K562 (cell line): ENCODE results near the gene FAM184B. TPM values are rescaled to one million over a fixed set of nuclear protein-coding genes. Genes with fewer than 3 reads are reported as not detected.

Source experiments
- ARID1B ChIP-seq: fragments of 450-650 bp; IDR thresholded peaks from 2 replicates; pipeline ENCODE4 v1.6.1; 2016; ENCODE audit warnings: antibody characterized with exemption, mild to moderate bottlenecking, inconsistent platforms
- ASH1L ChIP-seq: fragments of 450-650 bp; IDR thresholded peaks from 2 replicates; pipeline ENCODE4 v1.6.1; 2018; ENCODE audit warnings: borderline replicate concordance, mild to moderate bottlenecking, low read depth; ENCODE audit not compliant: partially characterized antibody
- BRCA1 ChIP-seq, 2 experiments: fragments of 450-650 bp in 1 of 2; sonication (generic) in 1 of 2; formaldehyde crosslinking in 1 of 2; IDR thresholded peaks; 2 replicates each; pipeline versions ENCODE4 v1.5.0 to v1.6.1; 2017 to 2020; ENCODE audit warnings: mild to moderate bottlenecking in 1 of 2, missing genetic modification reagents in 1 of 2
- CCAR2 ChIP-seq: fragments of 200-400 bp; formaldehyde crosslinking; IDR thresholded peaks from 2 replicates; pipeline ENCODE4 v1.6.1; 2017; ENCODE audit warnings: mild to moderate bottlenecking, low read depth, low read length
- CTBP1 ChIP-seq: fragments of 450-650 bp; IDR thresholded peaks from 2 replicates; pipeline ENCODE4 v1.6.1; 2016; ENCODE audit warnings: borderline replicate concordance
- HDAC2 ChIP-seq: fragments of 450-650 bp; IDR thresholded peaks from 2 replicates; pipeline ENCODE4 v1.6.1; 2016; ENCODE audit warnings: mild to moderate bottlenecking
- HNRNPLL ChIP-seq: fragments of 200-400 bp; formaldehyde crosslinking; IDR thresholded peaks from 2 replicates; pipeline ENCODE4 v1.6.1; 2017; ENCODE audit warnings: low read length, low read depth, mild to moderate bottlenecking; ENCODE audit not compliant: poor library complexity, severe bottlenecking
- PKNOX1 ChIP-seq: fragments of 450-650 bp; IDR thresholded peaks from 2 replicates; pipeline ENCODE4 v1.6.1; 2016
- RBM22 ChIP-seq: fragments of 200-400 bp; formaldehyde crosslinking; IDR thresholded peaks from 2 replicates; pipeline ENCODE4 v1.6.1; 2018; ENCODE audit warnings: low read length, low read depth; ENCODE audit not compliant: poor library complexity, severe bottlenecking
- RERE ChIP-seq: sonication (generic); formaldehyde crosslinking; IDR thresholded peaks from 2 replicates; pipeline ENCODE4 v1.8.0; 2023; ENCODE audit warnings: missing genetic modification reagents, mild to moderate bottlenecking, borderline replicate concordance
- SMAD1 ChIP-seq: fragments of 150-350 bp; IDR thresholded peaks from 2 replicates; pipeline ENCODE4 v1.6.1; 2014; ENCODE audit warnings: low read length, low read depth; ENCODE audit not compliant: partially characterized antibody
- SREBF1 ChIP-seq: fragments of 150-350 bp; IDR thresholded peaks from 2 replicates; pipeline ENCODE4 v1.6.1; 2014; ENCODE audit warnings: antibody characterized with exemption, low read depth, low read length, borderline replicate concordance
- STAT5A ChIP-seq: IDR thresholded peaks from 2 replicates; pipeline ENCODE4 v1.6.1; 2012; ENCODE audit warnings: low read length, inconsistent platforms, borderline replicate concordance
- ZKSCAN3 ChIP-seq: fragments of 250-450 bp; sonication (Bioruptor Pico); IDR thresholded peaks from 2 replicates; pipeline ENCODE4 v1.4.0; 2020
- ZNF785 ChIP-seq: fragments of 250-450 bp; sonication (Bioruptor Pico); IDR thresholded peaks from 2 replicates; pipeline ENCODE4 v1.4.0; 2020; ENCODE audit warnings: mild to moderate bottlenecking
- polyA plus RNA-seq, 8 experiments: library from polyadenylated mRNA; depleted of rRNA in 4 of 8; stranded (reverse) in 5 of 8; unstranded in 3 of 8; fragments of >200 nt; fragmentation: Nextera tagmentation in 2 of 8; fragmentation: Illumina TruSeq in 1 of 8; extraction: Ambion mirVana in 2 of 8; extraction: Trizol in 1 of 8; gene quantifications; 2 replicates each; pipeline versions ENCODE4 v1.2.1 to v1.2.3, GENCODE V29; 2011 to 2014; ENCODE audit warnings: inconsistent platforms in 1 of 8, missing spikeins in 1 of 8
- total RNA-seq, 7 experiments: library from RNA; depleted of rRNA in 6 of 7; stranded (reverse); fragments of >200 nt in 6 of 7; fragmentation: Illumina TruSeq in 2 of 7; extraction: Trizol in 2 of 7; gene quantifications; 2 replicates each; pipeline versions ENCODE4 v1.2.1 to v1.2.3, GENCODE V29; 2011 to 2021; ENCODE audit warnings: low replicate concordance in 1 of 7
- TF ChIP-seq, protein P1 (sequence below): fragments of 450-650 bp; IDR thresholded peaks from 2 replicates; pipeline ENCODE4 v1.7.0; 2016; ENCODE audit warnings: borderline replicate concordance
- TF ChIP-seq, protein P2 (sequence below): fragments of 250-450 bp; sonication (Bioruptor Pico); IDR thresholded peaks from 2 replicates; pipeline ENCODE4 v1.8.0; 2022; ENCODE audit warnings: inconsistent platforms, mild to moderate bottlenecking, moderate library complexity, borderline replicate concordance
- TF ChIP-seq, protein P3 (sequence below): sonication (generic); formaldehyde crosslinking; IDR thresholded peaks from 2 replicates; pipeline ENCODE4 v1.8.1; 2023; ENCODE audit warnings: mild to moderate bottlenecking, missing genetic modification reagents

The FAM184B gene
- total and polyA plus RNA-seq, 9 of the 15 experiments (the other 6 are each of a cell fraction or from before 2014, with no cell fraction given) = not detected

DNA sequence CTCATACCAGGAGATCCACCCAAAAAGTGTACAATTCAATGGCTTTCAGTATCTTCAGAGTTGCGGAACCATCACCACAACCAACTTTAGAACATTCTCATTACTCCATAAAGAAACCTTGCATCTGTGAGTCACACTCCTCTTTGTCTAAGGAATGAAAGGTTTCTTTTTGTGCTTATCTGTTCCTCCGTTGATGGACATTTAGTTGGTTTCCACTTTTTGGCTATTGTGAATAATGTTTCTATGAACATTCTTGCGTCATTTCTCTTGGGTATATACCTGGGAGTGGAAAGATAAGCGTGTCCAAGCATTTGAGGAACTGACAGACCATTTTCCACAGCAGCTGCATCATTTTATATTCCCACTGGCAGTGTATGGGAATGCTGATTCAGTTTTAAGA is 10.6 kb downstream of the FAM184B start (continued):
- TF ChIP-seq RERE (CRISPR knock-in tag) (no peak), SMAD1 (no peak), CTBP1 (peak; percentile 72; the same call in 1 of the 2 replicates), PKNOX1 (peak; percentile 49; the same call in 1 of the 2 replicates), BRCA1 (IDR thresholded peaks at IDR 0.05) (no peak), BRCA1 (CRISPR knock-in tag; IDR thresholded peaks at IDR 0.05) (no peak), STAT5A (no peak), HDAC2 (no peak), ARID1B (peak; percentile 56; the same call in 1 of the 2 replicates), ZNF785 (CRISPR knock-in tag) (no peak), ASH1L (no peak), ZKSCAN3 (CRISPR knock-in tag) (no peak), CCAR2 (no peak), HNRNPLL (no peak), RBM22 (no peak), SREBF1 (no peak)
- TF ChIP-seq, protein P1, sequence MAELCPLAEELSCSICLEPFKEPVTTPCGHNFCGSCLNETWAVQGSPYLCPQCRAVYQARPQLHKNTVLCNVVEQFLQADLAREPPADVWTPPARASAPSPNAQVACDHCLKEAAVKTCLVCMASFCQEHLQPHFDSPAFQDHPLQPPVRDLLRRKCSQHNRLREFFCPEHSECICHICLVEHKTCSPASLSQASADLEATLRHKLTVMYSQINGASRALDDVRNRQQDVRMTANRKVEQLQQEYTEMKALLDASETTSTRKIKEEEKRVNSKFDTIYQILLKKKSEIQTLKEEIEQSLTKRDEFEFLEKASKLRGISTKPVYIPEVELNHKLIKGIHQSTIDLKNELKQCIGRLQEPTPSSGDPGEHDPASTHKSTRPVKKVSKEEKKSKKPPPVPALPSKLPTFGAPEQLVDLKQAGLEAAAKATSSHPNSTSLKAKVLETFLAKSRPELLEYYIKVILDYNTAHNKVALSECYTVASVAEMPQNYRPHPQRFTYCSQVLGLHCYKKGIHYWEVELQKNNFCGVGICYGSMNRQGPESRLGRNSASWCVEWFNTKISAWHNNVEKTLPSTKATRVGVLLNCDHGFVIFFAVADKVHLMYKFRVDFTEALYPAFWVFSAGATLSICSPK = no peak
- TF ChIP-seq, protein P2, sequence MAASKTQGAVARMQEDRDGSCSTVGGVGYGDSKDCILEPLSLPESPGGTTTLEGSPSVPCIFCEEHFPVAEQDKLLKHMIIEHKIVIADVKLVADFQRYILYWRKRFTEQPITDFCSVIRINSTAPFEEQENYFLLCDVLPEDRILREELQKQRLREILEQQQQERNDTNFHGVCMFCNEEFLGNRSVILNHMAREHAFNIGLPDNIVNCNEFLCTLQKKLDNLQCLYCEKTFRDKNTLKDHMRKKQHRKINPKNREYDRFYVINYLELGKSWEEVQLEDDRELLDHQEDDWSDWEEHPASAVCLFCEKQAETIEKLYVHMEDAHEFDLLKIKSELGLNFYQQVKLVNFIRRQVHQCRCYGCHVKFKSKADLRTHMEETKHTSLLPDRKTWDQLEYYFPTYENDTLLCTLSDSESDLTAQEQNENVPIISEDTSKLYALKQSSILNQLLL = no peak
- TF ChIP-seq, protein P3, sequence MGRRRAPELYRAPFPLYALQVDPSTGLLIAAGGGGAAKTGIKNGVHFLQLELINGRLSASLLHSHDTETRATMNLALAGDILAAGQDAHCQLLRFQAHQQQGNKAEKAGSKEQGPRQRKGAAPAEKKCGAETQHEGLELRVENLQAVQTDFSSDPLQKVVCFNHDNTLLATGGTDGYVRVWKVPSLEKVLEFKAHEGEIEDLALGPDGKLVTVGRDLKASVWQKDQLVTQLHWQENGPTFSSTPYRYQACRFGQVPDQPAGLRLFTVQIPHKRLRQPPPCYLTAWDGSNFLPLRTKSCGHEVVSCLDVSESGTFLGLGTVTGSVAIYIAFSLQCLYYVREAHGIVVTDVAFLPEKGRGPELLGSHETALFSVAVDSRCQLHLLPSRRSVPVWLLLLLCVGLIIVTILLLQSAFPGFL = no peak
